GM12875 (cell line): Measurements from ENCODE around the gene RAB1B.

Experiments used
- H3K4me3 ChIP-seq: one replicate; pipeline ENCODE4 v1.5.1; 2011; ENCODE audit warnings: low read depth, low read length, control low read depth
- CTCF ChIP-seq: IDR thresholded peaks from 2 replicates; pipeline ENCODE4 v1.5.1; 2011; ENCODE audit warnings: low read depth, mild to moderate bottlenecking, control low read depth, inconsistent platforms, low read length, moderate library complexity, borderline replicate concordance; ENCODE audit not compliant: insufficient read depth

The RAB1B gene

GRCh38 chr11:66285250-66285947 lies 17.0 kb downstream of the RAB1B start:
- no peak overlapping the region for H3K4me3 ChIP-seq
- TF ChIP-seq CTCF = no peak

GRCh38 chr11:66286699-66287098 lies 18.3 kb downstream of the RAB1B start:
- no peak for TF ChIP-seq CTCF

GRCh38 chr11:66287211-66287888 lies 18.9 kb downstream of the RAB1B start:
- TF ChIP-seq CTCF = no peak
- no peak overlapping the region for H3K4me3 ChIP-seq

More at GRCh38 chr11:66286699-66287098, 18.3 kb downstream of the RAB1B start:
- H3K4me3 ChIP-seq = no peak overlapping the region

- peak overlapping the region; percentile 81 for H3K4me3 ChIP-seq
- no peak for TF ChIP-seq CTCF
Measured at GRCh38 chr11:66287889-66288670, 19.6 kb downstream of the RAB1B start.

GRCh38 chr11:66288671-66289547 lies 20.5 kb downstream of the RAB1B start, which contains the start of gene YIF1A:
YIF1A (minus strand) TSS chr11:66289143; CDS start chr11:66288985, 158 bp downstream.
- no peak for TF ChIP-seq CTCF
- H3K4me3 ChIP-seq = peak within 1 kb of the TSS; percentile 81

- TF ChIP-seq CTCF = no peak
- peak overlapping the region; percentile 70 for H3K4me3 ChIP-seq
Measured at GRCh38 chr11:66289548-66290329, 21.3 kb downstream of the RAB1B start.
